Keratinocyte (primary cell): ENCODE data around the gene SPRED2. TPM values are rescaled to one million over a fixed set of nuclear protein-coding genes. Genes with fewer than 3 reads are reported as not detected.

Experiments used
- DNase-seq: peaks from one replicate; pipeline ENCODE4 v3.0.0-alpha.2; 2011; ENCODE audit warnings: low read depth, missing footprints, low spot score
- FAIRE-seq: peaks from 2 replicates; lab custom pipeline; 2011; peaks lifted over from hg19 to GRCh38; lab: Jason Lieb, UNC
- H2AFZ ChIP-seq: 2 replicates; pipeline ENCODE4 v1.6.0; 2012; ENCODE audit warnings: low read length, control low read depth, inconsistent platforms; ENCODE audit not compliant: control insufficient read depth
- H3K27ac ChIP-seq: 2 replicates; pipeline ENCODE4 v1.5.1; 2011; ENCODE audit warnings: low read length; ENCODE audit not compliant: control insufficient read depth, insufficient read depth
- H3K27me3 ChIP-seq: 3 replicates; pipeline ENCODE4 v1.6.0; 2011; ENCODE audit warnings: low read length; ENCODE audit not compliant: control insufficient read depth, insufficient read depth; ENCODE audit errors: extremely low read depth
- H3K36me3 ChIP-seq, 2 experiments: 2 replicates in 1 of 2; 3 replicates in 1 of 2; pipeline ENCODE4 v1.5.1; 2011; ENCODE audit warnings: low read length in 2 of 2, mild to moderate bottlenecking in 1 of 2; ENCODE audit not compliant: control insufficient read depth in 2 of 2, insufficient read depth in 2 of 2; ENCODE audit errors: extremely low read depth in 1 of 2
- H3K4me1 ChIP-seq: 3 replicates; pipeline ENCODE4 v1.5.1; 2011; ENCODE audit warnings: low read length; ENCODE audit not compliant: control insufficient read depth, insufficient read depth; ENCODE audit errors: extremely low read depth
- H3K4me2 ChIP-seq: 3 replicates; pipeline ENCODE4 v1.6.0; 2011; ENCODE audit warnings: low read depth, low read length; ENCODE audit not compliant: control insufficient read depth, insufficient read depth; ENCODE audit errors: extremely low read depth
- H3K4me3 ChIP-seq, 3 experiments: fragments of 200-600 bp in 1 of 3; sonication (generic) in 1 of 3; 2 replicates in 2 of 3; 3 replicates in 1 of 3; pipeline ENCODE4 v1.5.1; 2011 to 2016; ENCODE audit warnings: low read length in 3 of 3, mild to moderate bottlenecking in 3 of 3, control low read depth in 2 of 3, inconsistent platforms in 1 of 3, low read depth in 1 of 3, mixed read lengths in 1 of 3, mixed run types in 1 of 3, moderate library complexity in 1 of 3; ENCODE audit not compliant: control insufficient read depth in 2 of 3, insufficient read depth in 2 of 3; ENCODE audit errors: extremely low read depth in 1 of 3
- H3K79me2 ChIP-seq: 2 replicates; pipeline ENCODE4 v1.6.0; 2012; ENCODE audit warnings: low read length; ENCODE audit not compliant: control insufficient read depth, insufficient read depth
- H3K9ac ChIP-seq: 3 replicates; pipeline ENCODE4 v1.6.0; 2011; ENCODE audit warnings: low read length; ENCODE audit not compliant: control insufficient read depth, insufficient read depth; ENCODE audit errors: extremely low read depth
- H3K9me1 ChIP-seq: 3 replicates; pipeline ENCODE4 v1.6.0; 2011; ENCODE audit warnings: low read length; ENCODE audit not compliant: control insufficient read depth, insufficient read depth; ENCODE audit errors: extremely low read depth
- H3K9me3 ChIP-seq: 2 replicates; pipeline ENCODE4 v1.5.1; 2012; ENCODE audit warnings: low read depth, low read length; ENCODE audit not compliant: control insufficient read depth
- H4K20me1 ChIP-seq: 3 replicates; pipeline ENCODE4 v1.6.0; 2011; ENCODE audit warnings: low read length; ENCODE audit not compliant: control insufficient read depth, insufficient read depth; ENCODE audit errors: extremely low read depth
- CTCF ChIP-seq, 3 experiments: IDR thresholded peaks in 1 of 3; conservative IDR thresholded peaks in 1 of 3; optimal IDR thresholded peaks in 1 of 3; 2 replicates in 2 of 3; 3 replicates in 1 of 3; pipeline versions ENCODE3 to v1.5.1; 2011; ENCODE audit warnings: low read length in 3 of 3, mild to moderate bottlenecking in 3 of 3, moderate library complexity in 2 of 3, control low read depth in 1 of 3, inconsistent platforms in 1 of 3; ENCODE audit not compliant: insufficient read depth in 2 of 3; ENCODE audit errors: extremely low read depth in 1 of 3
- EZH2 ChIP-seq: IDR thresholded peaks from one replicate; pipeline ENCODE4 v1.6.1; 2012; ENCODE audit warnings: inconsistent platforms, mild to moderate bottlenecking, low read length, moderate library complexity
- dilution Hi-C: fragments of 300-500 bp; cut with MboI; formaldehyde crosslinking; loops from one replicate; pipeline ENCODE4 v1.7.0; 2020; ENCODE audit warnings: low sequenced_read_pairs; ENCODE audit not compliant: extremely low pct_ligation_motif_present
- polyA plus RNA-seq, 5 experiments: library from polyadenylated mRNA; depleted of rRNA in 3 of 5; stranded (reverse) in 3 of 5; stranded (forward) in 1 of 5; unstranded in 1 of 5; fragments of >200 nt; gene quantifications; 1 replicate in 1 of 5; 2 replicates in 3 of 5; 3 replicates in 1 of 5; pipeline versions ENCODE4 v1.2.1 to v1.2.3, GENCODE V29; 2011 to 2012; ENCODE audit warnings: missing spikeins in 2 of 5, low read depth in 1 of 5, low replicate concordance in 1 of 5

The SPRED2 gene
- polyA plus RNA-seq, 1 donor (not counting 4 experiments of a cell fraction or from before 2014, with no cell fraction given): 26.8 TPM

- peak; percentile 91 for FAIRE-seq
- Histone ChIP-seq H4K20me1 (peaks cover 11% of the 10 kb centered on the region), H3K27ac (peak overlapping the region; percentile 85), H3K9ac (peak overlapping the region; percentile 11), H3K36me3 (peaks cover 0 to 6% of the 10 kb centered on the region in 2 experiments), H2AFZ (no peak overlapping the region), H3K27me3 (no peaks in the 10 kb centered on the region), H3K9me3 (no peaks in the 10 kb centered on the region), H3K4me2 (peak overlapping the region; percentile 89), H3K79me2 (peaks cover 79% of the 10 kb centered on the region), H3K4me1 (peaks cover 35% of the 10 kb centered on the region), H3K9me1 (peaks cover 2% of the 10 kb centered on the region), H3K4me3 (peak overlapping the region in 1 of 3 experiments; percentile 11)
- peak; percentile 97 for DNase-seq
- TF ChIP-seq CTCF (optimal IDR thresholded peaks at IDR 0.05 in 1 of 3, IDR thresholded peaks at IDR 0.05 in 1 of 3, conservative IDR thresholded peaks at IDR 0.05 in 1 of 3; ENCODE audit: extremely low read depth in 1 of 3, insufficient read depth in 2 of 3, low read length in 3 of 3): no peak
- TF ChIP-seq EZH2: no peak
- dilution Hi-C loops: no loop called here
These were observed 64.9 kb downstream of the SPRED2 start for GRCh38 chr2:65367524-65367923.

GRCh38 chr2:65366595-65367125 is 65.7 kb downstream of the SPRED2 start:
- H3K4me2 ChIP-seq: peak overlapping the region; percentile 89
- H3K27me3 ChIP-seq: no peaks in the 10 kb centered on the region
- peaks cover 8% of the 10 kb centered on the region for H4K20me1 ChIP-seq
- no peaks in the 10 kb centered on the region for H3K9me3 ChIP-seq
- H3K4me1 ChIP-seq: peaks cover 35% of the 10 kb centered on the region
- peak overlapping the region; percentile 35 to 65 (median 59) for H3K4me3 ChIP-seq
- TF ChIP-seq EZH2: no peak
- TF ChIP-seq CTCF (optimal IDR thresholded peaks at IDR 0.05 in 1 of 3, IDR thresholded peaks at IDR 0.05 in 1 of 3, conservative IDR thresholded peaks at IDR 0.05 in 1 of 3; ENCODE audit: extremely low read depth in 1 of 3, insufficient read depth in 2 of 3, low read length in 3 of 3): no peak
- peak overlapping the region; percentile 85 for H3K27ac ChIP-seq
- no peak overlapping the region for H2AFZ ChIP-seq
- FAIRE-seq: peak; percentile 90
- no peaks in the 10 kb centered on the region for H3K9me1 ChIP-seq
- dilution Hi-C loops: no loop called here
- peak; percentile 85 for DNase-seq
- H3K79me2 ChIP-seq: peaks cover 79% of the 10 kb centered on the region
- peak overlapping the region; percentile 69 for H3K9ac ChIP-seq
- H3K36me3 ChIP-seq: no peaks in the 10 kb centered on the region
